Left ventricle myocardium superior (tissue), 1 donor: Measurements from ENCODE around the gene NYAP1. TPM values are rescaled to one million over a fixed set of nuclear protein-coding genes. Genes with fewer than 3 reads are reported as not detected.
"Not testable (repeated sequence)": the region's sequence is repeated elsewhere in the genome, so short reads cannot be mapped to it uniquely, and the experiment has no call there.

ENCODE experiments used
- ATAC-seq: fragments of 200-7000 bp; cut with Tn5 transposase; one replicate; pipeline ENCODE4 v1.9.1; 2020; ENCODE audit warnings: mild to moderate bottlenecking, moderate library complexity
- DNase-seq: peaks from one replicate; pipeline ENCODE4 v3.0.0-alpha.2; 2020
- intact Hi-C: fragments of 100-400 bp; cut with micrococcal nuclease; formaldehyde crosslinking; loops from one replicate; pipeline ENCODE4 v1.11.0; 2022
- total RNA-seq: library from RNA; stranded (reverse); fragmentation: NEBNext Ultra II Directional; extraction: Animal tissue kit (Norgen Biotek cat#: 25700); gene quantifications from one replicate; pipeline ENCODE4 v1.2.1, GENCODE V29; 2021
- donor health status: DM: no; HTN: yes; CAD: no; lungs with severe emphysema.

The NYAP1 gene
- total RNA-seq, 1 donor from 2014 or later: 0.32 TPM

- DNase-seq, ATAC-seq, intact Hi-C loops: not testable (repeated sequence)
Measured at GRCh38 chr7:100453854-100454253, 29.9 kb upstream of the NYAP1 start.

- intact Hi-C loops: no loop called here
- DNase-seq: no peak
- ATAC-seq: no peak
Measured at GRCh38 chr7:100455206-100455605, 28.5 kb upstream of the NYAP1 start.

- DNase-seq (no peak), ATAC-seq (no peak)
- intact Hi-C loops: no loop called here
Measured at GRCh38 chr7:100456562-100456961, 27.2 kb upstream of the NYAP1 start.

GRCh38 chr7:100457033-100457432 is 26.7 kb upstream of the NYAP1 start:
- intact Hi-C loops: no loop called here
- ATAC-seq: no peak
- no peak for DNase-seq

- no peak for DNase-seq
- intact Hi-C loops: no loop called here
- no peak for ATAC-seq
Measured at GRCh38 chr7:100464210-100464660, 19.5 kb upstream of the NYAP1 start, which contains the start of gene SPACDR. SPACDR (minus strand) TSS chr7:100464260; CDS start chr7:100464025, 235 bp downstream.

- DNase-seq (no peak), ATAC-seq (no peak)
- intact Hi-C loops: no loop called here
Measured at GRCh38 chr7:100464791-100465190, 18.9 kb upstream of the NYAP1 start.

GRCh38 chr7:100465299-100465698 is 18.4 kb upstream of the NYAP1 start:
- DNase-seq (no peak), ATAC-seq (no peak)
- intact Hi-C loops: no loop called here

- peak; percentile 87 for ATAC-seq
- DNase-seq: peak; percentile 92
- intact Hi-C loops: no loop called here
Measured at GRCh38 chr7:100465702-100466311, 17.9 kb upstream of the NYAP1 start.

- ATAC-seq (no peak), DNase-seq (no peak)
- intact Hi-C loops: no loop called here
Measured at GRCh38 chr7:100466653-100467605, 16.8 kb upstream of the NYAP1 start.

- DNase-seq: no peak
- no peak for ATAC-seq
- intact Hi-C loops: no loop called here
Measured at GRCh38 chr7:100467638-100468373, 15.9 kb upstream of the NYAP1 start.

GRCh38 chr7:100469227-100470044 is 14.3 kb upstream of the NYAP1 start:
- DNase-seq (peak; percentile 94), ATAC-seq (peak; percentile 66)
- intact Hi-C loops: no loop called here

- ATAC-seq (peak; percentile 3), DNase-seq (peak; percentile 57)
- intact Hi-C loops: no loop called here
Measured at GRCh38 chr7:100471021-100471420, 12.7 kb upstream of the NYAP1 start.

GRCh38 chr7:100472121-100472851 is 11.4 kb upstream of the NYAP1 start:
- DNase-seq: no peak
- intact Hi-C loops: no loop called here
- no peak for ATAC-seq

- DNase-seq: peak; percentile 45
- intact Hi-C loops: no loop called here
- no peak for ATAC-seq
Measured at GRCh38 chr7:100472854-100473499, 10.8 kb upstream of the NYAP1 start.

GRCh38 chr7:100475549-100475948 is 8.2 kb upstream of the NYAP1 start:
- DNase-seq: peak; percentile 79
- intact Hi-C loops: no loop called here
- peak; percentile 13 for ATAC-seq

- intact Hi-C loops: no loop called here
- DNase-seq (no peak), ATAC-seq (peak; percentile 44)
Measured at GRCh38 chr7:100476101-100476780, 7.5 kb upstream of the NYAP1 start.
